Endothelial cell (in vitro differentiated cells): ENCODE results near the gene PDCD4. TPM values are rescaled to one million over a fixed set of nuclear protein-coding genes. Genes with fewer than 3 reads are reported as not detected.
A peak's percentile ranks its signal among the peaks of the same experiment; 100 is the strongest.

Experiments used
- DNase-seq: peaks from one replicate; pipeline ENCODE4 v3.0.0; 2021; ENCODE audit warnings: low spot score
- H3K27ac Mint-ChIP-seq: one replicate; pipeline ENCODE4 v1.8.0; 2021; ENCODE audit warnings: mixed read lengths, inconsistent platforms; ENCODE audit not compliant: unreplicated experiment
- H3K27me3 Mint-ChIP-seq: one replicate; pipeline ENCODE4 v1.8.0; 2021; ENCODE audit warnings: mild to moderate bottlenecking, moderate library complexity, mixed read lengths, inconsistent platforms; ENCODE audit not compliant: unreplicated experiment
- H3K36me3 Mint-ChIP-seq: one replicate; pipeline ENCODE4 v1.8.0; 2021; ENCODE audit warnings: mild to moderate bottlenecking, low read depth, mixed read lengths, inconsistent platforms; ENCODE audit not compliant: unreplicated experiment
- H3K4me1 Mint-ChIP-seq: one replicate; pipeline ENCODE4 v1.8.0; 2021; ENCODE audit warnings: mild to moderate bottlenecking, mixed read lengths, inconsistent platforms; ENCODE audit not compliant: unreplicated experiment
- H3K4me3 Mint-ChIP-seq: one replicate; pipeline ENCODE4 v1.8.0; 2021; ENCODE audit warnings: mild to moderate bottlenecking, mixed read lengths, inconsistent platforms; ENCODE audit not compliant: unreplicated experiment
- H3K9me3 Mint-ChIP-seq: one replicate; pipeline ENCODE4 v1.8.0; 2021; ENCODE audit warnings: mixed read lengths, inconsistent platforms; ENCODE audit not compliant: unreplicated experiment
- CTCF ChIP-seq: fragments of 200-600 bp; sonication (generic); IDR thresholded peaks from one replicate; pipeline ENCODE4 v1.5.0; 2021; ENCODE audit warnings: antibody characterized with exemption; ENCODE audit not compliant: unreplicated experiment
- long read RNA-seq: library from polyadenylated mRNA; unstranded; transcript quantifications from one replicate; pipeline ENCODE4 v2.0.0, GENCODE V29; 2020; ENCODE audit not compliant: unreplicated experiment
- total RNA-seq: library from RNA; stranded (reverse); fragmentation: NEBNext Ultra II Directional; extraction: Animal tissue kit (Norgen Biotek cat#: 25700); gene quantifications from one replicate; pipeline ENCODE4 v1.2.1, GENCODE V29; 2021; ENCODE audit not compliant: unreplicated experiment

The PDCD4 gene
- total RNA-seq = 50.4 TPM
- long read RNA-seq, transcript PDCD4-201 (12 exons, 3,602 nt) = major isoform, 21 of 35 reads
- long read RNA-seq, partial matches to known transcripts = 1 of 35 reads
- long read RNA-seq, other reads (novel, unspliced or antisense) = 13 of 35 reads

- H3K36me3 Mint-ChIP-seq = peaks cover 16% of the 10 kb centered on the region
- H3K27ac Mint-ChIP-seq = peak within 1 kb of the TSS; percentile 94
- H3K27me3 Mint-ChIP-seq = peaks cover 22% of the 10 kb centered on the region
- peaks cover 44% of the 10 kb centered on the region for H3K4me1 Mint-ChIP-seq
- peak; percentile 100 for DNase-seq
- H3K9me3 Mint-ChIP-seq = no peaks in the 10 kb centered on the region
- TF ChIP-seq CTCF = no peak
- H3K4me3 Mint-ChIP-seq = peak within 1 kb of the TSS; percentile 94
These were observed at the start of gene PDCD4 for GRCh38 chr10:110871298-110872084. Gene PDCD4 (plus strand): TSS chr10:110871928. CDS start chr10:110876028, 4,100 bp downstream.

GRCh38 chr10:110822035-110822711 lies 49.6 kb upstream of the PDCD4 start:
- no peak for TF ChIP-seq CTCF
- peak overlapping the region; percentile 85 for H3K27ac Mint-ChIP-seq
- no peaks in the 10 kb centered on the region for H3K9me3 Mint-ChIP-seq
- H3K4me1 Mint-ChIP-seq = peaks cover 34% of the 10 kb centered on the region
- peaks cover 3% of the 10 kb centered on the region for H3K27me3 Mint-ChIP-seq
- no peaks in the 10 kb centered on the region for H3K36me3 Mint-ChIP-seq
- DNase-seq = no peak
- H3K4me3 Mint-ChIP-seq = no peak overlapping the region

GRCh38 chr10:110822712-110823311 lies 48.9 kb upstream of the PDCD4 start:
- Mint-ChIP-seq H3K4me1 (peaks cover 30% of the 10 kb centered on the region), H3K9me3 (no peaks in the 10 kb centered on the region), H3K36me3 (no peaks in the 10 kb centered on the region), H3K4me3 (no peak overlapping the region), H3K27ac (peak overlapping the region; percentile 84), H3K27me3 (peaks cover 3% of the 10 kb centered on the region)
- TF ChIP-seq CTCF = no peak
- no peak for DNase-seq

GRCh38 chr10:110824152-110824441 lies 47.6 kb upstream of the PDCD4 start:
- Mint-ChIP-seq H3K27ac (peak overlapping the region; percentile 91), H3K36me3 (no peaks in the 10 kb centered on the region), H3K9me3 (no peaks in the 10 kb centered on the region), H3K4me1 (peaks cover 30% of the 10 kb centered on the region), H3K4me3 (no peak overlapping the region), H3K27me3 (peaks cover 3% of the 10 kb centered on the region)
- DNase-seq = no peak
- TF ChIP-seq CTCF = no peak
